ENCODE results near the gene SEC24D. TPM values are rescaled to one million over a fixed set of nuclear protein-coding genes. Genes with fewer than 3 reads are reported as not detected.
A peak's percentile ranks its signal among the peaks of the same experiment; 100 is the strongest.

SEC24D gene
- total and polyA plus RNA-seq, 9 of the 15 experiments (the other 6 are each of a cell fraction or from before 2014, with no cell fraction given), result 7.1 to 22.5 (median 11.3) TPM

DNA sequence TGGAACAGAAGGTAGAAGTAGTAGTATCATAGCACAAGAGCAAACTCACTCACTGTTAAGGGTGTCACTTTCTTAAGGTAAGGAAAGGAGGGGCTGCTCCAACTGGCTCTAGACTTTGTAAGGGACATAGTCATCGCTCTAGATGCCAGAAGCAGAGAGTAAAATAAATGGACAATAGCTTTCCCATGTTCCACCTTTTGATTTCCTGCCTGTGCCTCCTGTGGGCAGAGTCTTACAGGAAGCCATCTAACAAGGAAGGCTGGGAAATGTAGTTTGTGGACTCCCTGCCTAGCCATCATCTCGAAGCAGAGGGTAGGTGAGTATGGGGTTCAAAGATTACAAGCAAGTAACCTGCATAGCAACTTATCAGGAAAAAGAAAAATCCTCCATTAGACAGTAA is 152.4 kb downstream of the SEC24D start:
- Histone ChIP-seq H3K4me2 (ENCODE audit: insufficient read depth, low read length) (peak overlapping the region; percentile 38), H3K36me3 (ENCODE audit: control insufficient read depth, insufficient read depth, low read length) (peaks cover 12% of the 10 kb centered on the region; the same call in 2 of the 3 replicates), H3K79me2 (ENCODE audit: control insufficient read depth, insufficient read depth, low read length) (peaks cover 26% of the 10 kb centered on the region), H3K9me3 (replicated peaks; ENCODE audit: control insufficient read depth, insufficient read depth, low read depth, low read length) (no peaks in the 10 kb centered on the region), H3K9me1 (ENCODE audit: control insufficient read depth, insufficient read depth, low read length) (no peaks in the 10 kb centered on the region), H2AFZ (ENCODE audit: low read depth, low read length) (peak overlapping the region; percentile 97), H3K27ac (ENCODE audit: extremely low read depth, low read depth, low read length) (no peak overlapping the region), H3K4me1 (replicated peaks in 1 of 2; ENCODE audit: control insufficient read depth in 2 of 2, insufficient read depth in 2 of 2, low read length in 2 of 2) (peaks cover 3 to 9% of the 10 kb centered on the region in 2 experiments; a peak in 3 of 5 replicates), H4K20me1 (replicated peaks; ENCODE audit: control insufficient read depth, insufficient read depth, low read length) (0 out of 2 replicates have a peak, but pooled peaks cover 3% of the 10 kb centered on the region), H3K9ac (ENCODE audit: insufficient read depth in 1 of 2, low read depth in 2 of 2, low read length in 2 of 2) (no peak overlapping the region; a peak in 1 of 4 replicates), H3K4me3 (no peak overlapping the region), H3K27me3 (ENCODE audit: control insufficient read depth in 2 of 2, insufficient read depth in 2 of 2, low read length in 2 of 2) (no peaks in the 10 kb centered on the region)
- CTCF ChIA-PET (ENCODE audit: low intra/inter-chr PET ratio), result no interaction called here
- WGBS (ENCODE audit: insufficient coverage, low coverage, missing lambda C conversion rate), result 4% methylated on average over 2 of the region's 2 CpGs
- intact Hi-C loops (cut with micrococcal nuclease), result loop anchor here (5.0 kb wide), 2 partner anchors 141 to 401 kb away; no protein-coding TSS in a partner anchor
- ATAC-seq (peak; percentile 58), FAIRE-seq (peak; percentile 44), DNase-seq (ENCODE audit: extremely low read depth in 1 of 4, low spot score in 3 of 4) (peak in 2 of 4 experiments; percentile 27 to 43)
- POLR2A ChIA-PET, result no interaction called here
- in situ Hi-C loops (cut with MboI), result loop anchor here (25.0 kb wide), 1 partner anchor 396 kb away; no protein-coding TSS in a partner anchor
- no TSS peak for BruUV-seq (replicated peaks)
- TF ChIP-seq TEAD4 (IDR thresholded peaks at IDR 0.05; ENCODE audit: low read length) (no peak), TEAD4 (CRISPR knock-in tag; IDR thresholded peaks at IDR 0.05; ENCODE audit: borderline replicate concordance) (no peak), GABPB1 (CRISPR knock-in tag; IDR thresholded peaks at IDR 0.05) (peak; percentile 51; the same call in 1 of the 2 replicates), NR2F6 (CRISPR knock-in tag; IDR thresholded peaks at IDR 0.05) (no peak), HCFC1 (IDR thresholded peaks at IDR 0.05; ENCODE audit: low read depth, low read length) (peak; percentile 81), FOXK1 (CRISPR knock-in tag; IDR thresholded peaks at IDR 0.05; ENCODE audit: borderline replicate concordance) (no peak), ZBTB26 (CRISPR knock-in tag; IDR thresholded peaks at IDR 0.05) (no peak), SMARCB1 (IDR thresholded peaks at IDR 0.05; ENCODE audit: insufficient read length, low read depth) (no peak), BCLAF1 (IDR thresholded peaks at IDR 0.05; ENCODE audit: borderline replicate concordance in 1 of 2, control insufficient read depth in 1 of 2, low read depth in 2 of 2, low read length in 1 of 2) (no peak), ELF1 (tag; IDR thresholded peaks at IDR 0.05) (peak; percentile 54; the same call in 1 of the 2 replicates)
- TF ChIP-seq, protein P1, sequence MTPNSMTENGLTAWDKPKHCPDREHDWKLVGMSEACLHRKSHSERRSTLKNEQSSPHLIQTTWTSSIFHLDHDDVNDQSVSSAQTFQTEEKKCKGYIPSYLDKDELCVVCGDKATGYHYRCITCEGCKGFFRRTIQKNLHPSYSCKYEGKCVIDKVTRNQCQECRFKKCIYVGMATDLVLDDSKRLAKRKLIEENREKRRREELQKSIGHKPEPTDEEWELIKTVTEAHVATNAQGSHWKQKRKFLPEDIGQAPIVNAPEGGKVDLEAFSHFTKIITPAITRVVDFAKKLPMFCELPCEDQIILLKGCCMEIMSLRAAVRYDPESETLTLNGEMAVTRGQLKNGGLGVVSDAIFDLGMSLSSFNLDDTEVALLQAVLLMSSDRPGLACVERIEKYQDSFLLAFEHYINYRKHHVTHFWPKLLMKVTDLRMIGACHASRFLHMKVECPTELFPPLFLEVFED (CRISPR knock-in tag; conservative IDR thresholded peaks at IDR 0.05), result no peak
